WTC11 (cell line): ENCODE measurements around the gene ZNF714. TPM values are rescaled to one million over a fixed set of nuclear protein-coding genes. Genes with fewer than 3 reads are reported as not detected.

Source experiments
- ATAC-seq: fragments of 200-7000 bp; cut with Tn5 transposase; 2 replicates; pipeline ENCODE4 v1.10.0; 2021; ENCODE audit warnings: mild to moderate bottlenecking, moderate library complexity
- CTCF ChIA-PET: fragments of 300-600 bp; sonication (Branson Sonifier 250); formaldehyde crosslinking; loops from one replicate; lab custom pipeline; 2021; ENCODE audit warnings: antibody characterized with exemption; lab: Charles Lee
- POLR2A ChIA-PET: fragments of 350-600 bp; sonication (Branson Sonifier 250); formaldehyde crosslinking; loops from one replicate; lab custom pipeline; 2021; ENCODE audit warnings: antibody characterized with exemption; lab: Charles Lee
- DNase-seq: peaks from one replicate; pipeline ENCODE4 v3.0.0; 2021; ENCODE audit warnings: low spot score
- H3K27ac Mint-ChIP-seq: 2 replicates; pipeline ENCODE4 v1.8.0; 2021; ENCODE audit warnings: mixed read lengths
- H3K27me3 Mint-ChIP-seq: 2 replicates; pipeline ENCODE4 v1.8.0; 2021; ENCODE audit warnings: low read depth, mild to moderate bottlenecking, moderate library complexity, mixed read lengths
- H3K36me3 Mint-ChIP-seq: 2 replicates; pipeline ENCODE4 v1.8.0; 2021; ENCODE audit warnings: mixed read lengths
- H3K4me1 Mint-ChIP-seq: 2 replicates; pipeline ENCODE4 v1.8.0; 2022; ENCODE audit warnings: mixed read lengths
- H3K4me3 Mint-ChIP-seq: 2 replicates; pipeline ENCODE4 v1.8.0; 2021; ENCODE audit warnings: mild to moderate bottlenecking, moderate library complexity, mixed read lengths
- H3K9me3 Mint-ChIP-seq: 2 replicates; pipeline ENCODE4 v1.8.0; 2021; ENCODE audit warnings: mixed read lengths
- ATF3 ChIP-seq: sonication (generic); formaldehyde crosslinking; conservative IDR thresholded peaks from 2 replicates; pipeline ENCODE4 v1.8.1; 2022; ENCODE audit warnings: mild to moderate bottlenecking, missing genetic modification reagents
- E2F4 ChIP-seq: sonication (generic); formaldehyde crosslinking; IDR thresholded peaks from 2 replicates; pipeline ENCODE4 v1.8.1; 2022; ENCODE audit warnings: low read depth, mild to moderate bottlenecking, moderate library complexity, missing genetic modification reagents, borderline replicate concordance
- EMX1 ChIP-seq: fragments of 250-450 bp; sonication (Bioruptor Pico); IDR thresholded peaks from 2 replicates; pipeline ENCODE4 v1.8.0; 2021; ENCODE audit warnings: mild to moderate bottlenecking
- GRHL2 ChIP-seq: fragments of 250-450 bp; sonication (Bioruptor Pico); IDR thresholded peaks from 2 replicates; pipeline ENCODE4 v1.8.0; 2022; ENCODE audit warnings: mild to moderate bottlenecking, moderate library complexity; ENCODE audit not compliant: insufficient replicate concordance, severe bottlenecking
- HMGXB4 ChIP-seq: sonication (generic); formaldehyde crosslinking; IDR thresholded peaks from 2 replicates; pipeline ENCODE4 v1.8.1; 2023; ENCODE audit warnings: mild to moderate bottlenecking, moderate library complexity, missing genetic modification reagents
- IRF1 ChIP-seq: sonication (generic); formaldehyde crosslinking; IDR thresholded peaks from 2 replicates; pipeline ENCODE4 v1.8.0; 2023; ENCODE audit warnings: missing genetic modification reagents
- JUN ChIP-seq: sonication (generic); formaldehyde crosslinking; IDR thresholded peaks from 2 replicates; pipeline ENCODE4 v1.8.0; 2023; ENCODE audit warnings: mild to moderate bottlenecking, missing genetic modification reagents
- MAX ChIP-seq: sonication (generic); formaldehyde crosslinking; IDR thresholded peaks from 2 replicates; pipeline ENCODE4 v1.8.0; 2022; ENCODE audit warnings: mild to moderate bottlenecking, missing genetic modification reagents
- MXD4 ChIP-seq: fragments of 250-450 bp; sonication (Bioruptor Pico); IDR thresholded peaks from 2 replicates; pipeline ENCODE4 v1.8.0; 2021; ENCODE audit warnings: mild to moderate bottlenecking, moderate library complexity, borderline replicate concordance
- NFYB ChIP-seq: sonication (generic); formaldehyde crosslinking; conservative IDR thresholded peaks from 2 replicates; pipeline ENCODE4 v1.8.0; 2022; ENCODE audit warnings: low read depth, missing genetic modification reagents
- NR1H2 ChIP-seq: sonication (generic); formaldehyde crosslinking; IDR thresholded peaks from 2 replicates; pipeline ENCODE4 v1.9.0; 2021; ENCODE audit warnings: mild to moderate bottlenecking, moderate library complexity, missing genetic modification reagents
- NR3C1 ChIP-seq: sonication (generic); formaldehyde crosslinking; conservative IDR thresholded peaks from 2 replicates; pipeline ENCODE4 v1.8.1; 2023; ENCODE audit warnings: low read depth, mild to moderate bottlenecking, missing genetic modification reagents
- OVOL2 ChIP-seq: fragments of 250-450 bp; sonication (Bioruptor Pico); IDR thresholded peaks from 2 replicates; pipeline ENCODE4 v1.9.0; 2021; ENCODE audit warnings: mild to moderate bottlenecking, borderline replicate concordance
- SP1 ChIP-seq: sonication (generic); formaldehyde crosslinking; conservative IDR thresholded peaks from 2 replicates; pipeline ENCODE4 v1.8.1; 2022; ENCODE audit warnings: missing genetic modification reagents
- TEAD4 ChIP-seq: sonication (generic); formaldehyde crosslinking; IDR thresholded peaks from 2 replicates; pipeline ENCODE4 v1.8.0; 2022; ENCODE audit warnings: mild to moderate bottlenecking, missing genetic modification reagents
- TP53 ChIP-seq: sonication (generic); formaldehyde crosslinking; IDR thresholded peaks from 2 replicates; pipeline ENCODE4 v1.8.1; 2023; ENCODE audit warnings: mild to moderate bottlenecking, missing genetic modification reagents
- USF1 ChIP-seq: sonication (generic); formaldehyde crosslinking; IDR thresholded peaks from 2 replicates; pipeline ENCODE4 v1.8.0; 2022; ENCODE audit warnings: mild to moderate bottlenecking, missing genetic modification reagents
- ZBTB21 ChIP-seq: sonication (generic); formaldehyde crosslinking; IDR thresholded peaks from 2 replicates; pipeline ENCODE4 v1.8.1; 2023; ENCODE audit warnings: mild to moderate bottlenecking, missing genetic modification reagents, borderline replicate concordance
- ZNF317 ChIP-seq: sonication (generic); formaldehyde crosslinking; IDR thresholded peaks from 2 replicates; pipeline ENCODE4 v1.8.1; 2023; ENCODE audit warnings: low read depth, mild to moderate bottlenecking, moderate library complexity, missing genetic modification reagents, borderline replicate concordance
- ZNF396 ChIP-seq: fragments of 250-450 bp; sonication (Bioruptor Pico); IDR thresholded peaks from 2 replicates; pipeline ENCODE4 v1.8.0; 2021; ENCODE audit warnings: mild to moderate bottlenecking, moderate library complexity, borderline replicate concordance
- ZNF425 ChIP-seq: fragments of 250-450 bp; sonication (Bioruptor Pico); conservative IDR thresholded peaks from 2 replicates; pipeline ENCODE4 v1.9.0; 2021; ENCODE audit warnings: mild to moderate bottlenecking
- ZNF512 ChIP-seq: sonication (generic); formaldehyde crosslinking; IDR thresholded peaks from 2 replicates; pipeline ENCODE4 v1.8.1; 2022; ENCODE audit warnings: missing genetic modification reagents, borderline replicate concordance
- total RNA-seq: library from RNA; stranded (reverse); gene quantifications from 3 replicates; pipeline ENCODE4 v1.2.3, GENCODE V29; 2021

The ZNF714 gene
- total RNA-seq, 1 experiment from 2014 or later = 60.4 TPM

- Mint-ChIP-seq H3K27me3 (no peaks in the 10 kb centered on the region), H3K36me3 (peaks cover 59% of the 10 kb centered on the region), H3K4me1 (no peaks in the 10 kb centered on the region), H3K27ac (no peak overlapping the region), H3K9me3 (peaks cover 16% of the 10 kb centered on the region), H3K4me3 (no peak overlapping the region)
- CTCF ChIA-PET = no interaction called here
- DNase-seq = no peak
- POLR2A ChIA-PET = no interaction called here
- ATAC-seq = no peak
- TF ChIP-seq ZNF512 (CRISPR knock-in tag) (no peak), NR3C1 (CRISPR knock-in tag) (no peak), GRHL2 (no peak), TP53 (CRISPR knock-in tag) (no peak), NR1H2 (no peak), ZNF396 (CRISPR knock-in tag) (no peak), OVOL2 (CRISPR knock-in tag) (no peak), ZNF317 (no peak)
Measured at GRCh38 chr19:21109116-21109515, 27.1 kb downstream of the ZNF714 start.

GRCh38 chr19:21110183-21110582 is 28.2 kb downstream of the ZNF714 start:
- no peak for TF ChIP-seq ZNF317
- no peak for TF ChIP-seq OVOL2 (CRISPR knock-in tag)
- TF ChIP-seq MXD4 (CRISPR knock-in tag) = no peak
- no peak for TF ChIP-seq TEAD4 (CRISPR knock-in tag)
- TF ChIP-seq SP1 (CRISPR knock-in tag) = no peak
- no peak for TF ChIP-seq NR3C1 (CRISPR knock-in tag)
- TF ChIP-seq USF1 (CRISPR knock-in tag) = no peak
- TF ChIP-seq JUN = no peak
- no peak for TF ChIP-seq ZNF425 (CRISPR knock-in tag)
- TF ChIP-seq E2F4 = no peak
- TF ChIP-seq ZBTB21 = no peak
- ChIA-PET POLR2A (interaction anchor here (0.6 kb wide), 1 partner anchor 711 kb away, joined by 3 read pairs; no protein-coding TSS in a partner anchor), CTCF (no interaction called here)
- no peak for DNase-seq
- Mint-ChIP-seq H3K4me3 (no peak overlapping the region), H3K4me1 (no peaks in the 10 kb centered on the region), H3K27me3 (no peaks in the 10 kb centered on the region), H3K27ac (no peak overlapping the region), H3K36me3 (peaks cover 62% of the 10 kb centered on the region), H3K9me3 (peaks cover 25% of the 10 kb centered on the region)
- no peak for ATAC-seq

- DNase-seq (no peak), ATAC-seq (no peak)
- Mint-ChIP-seq H3K27me3 (no peaks in the 10 kb centered on the region), H3K9me3 (peaks cover 28% of the 10 kb centered on the region), H3K4me1 (no peaks in the 10 kb centered on the region), H3K36me3 (peaks cover 74% of the 10 kb centered on the region), H3K27ac (no peak overlapping the region), H3K4me3 (no peak overlapping the region)
- CTCF ChIA-PET = no interaction called here
- POLR2A ChIA-PET = no interaction called here
- TF ChIP-seq IRF1 (CRISPR knock-in tag) (no peak), ATF3 (CRISPR knock-in tag) (no peak), SP1 (CRISPR knock-in tag) (no peak), MAX (CRISPR knock-in tag) (no peak), HMGXB4 (CRISPR knock-in tag) (no peak), NFYB (CRISPR knock-in tag) (no peak), USF1 (CRISPR knock-in tag) (no peak), EMX1 (CRISPR knock-in tag) (no peak), E2F4 (no peak)
Measured at GRCh38 chr19:21115430-21115829, 33.4 kb downstream of the ZNF714 start.
